ENCODE measurements around the gene AP1AR. TPM values are rescaled to one million over a fixed set of nuclear protein-coding genes. Genes with fewer than 3 reads are reported as not detected.

The AP1AR gene, protein sequence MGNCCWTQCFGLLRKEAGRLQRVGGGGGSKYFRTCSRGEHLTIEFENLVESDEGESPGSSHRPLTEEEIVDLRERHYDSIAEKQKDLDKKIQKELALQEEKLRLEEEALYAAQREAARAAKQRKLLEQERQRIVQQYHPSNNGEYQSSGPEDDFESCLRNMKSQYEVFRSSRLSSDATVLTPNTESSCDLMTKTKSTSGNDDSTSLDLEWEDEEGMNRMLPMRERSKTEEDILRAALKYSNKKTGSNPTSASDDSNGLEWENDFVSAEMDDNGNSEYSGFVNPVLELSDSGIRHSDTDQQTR
- total RNA-seq = 17.2 and 20.7 TPM in 2 replicates

DNA sequence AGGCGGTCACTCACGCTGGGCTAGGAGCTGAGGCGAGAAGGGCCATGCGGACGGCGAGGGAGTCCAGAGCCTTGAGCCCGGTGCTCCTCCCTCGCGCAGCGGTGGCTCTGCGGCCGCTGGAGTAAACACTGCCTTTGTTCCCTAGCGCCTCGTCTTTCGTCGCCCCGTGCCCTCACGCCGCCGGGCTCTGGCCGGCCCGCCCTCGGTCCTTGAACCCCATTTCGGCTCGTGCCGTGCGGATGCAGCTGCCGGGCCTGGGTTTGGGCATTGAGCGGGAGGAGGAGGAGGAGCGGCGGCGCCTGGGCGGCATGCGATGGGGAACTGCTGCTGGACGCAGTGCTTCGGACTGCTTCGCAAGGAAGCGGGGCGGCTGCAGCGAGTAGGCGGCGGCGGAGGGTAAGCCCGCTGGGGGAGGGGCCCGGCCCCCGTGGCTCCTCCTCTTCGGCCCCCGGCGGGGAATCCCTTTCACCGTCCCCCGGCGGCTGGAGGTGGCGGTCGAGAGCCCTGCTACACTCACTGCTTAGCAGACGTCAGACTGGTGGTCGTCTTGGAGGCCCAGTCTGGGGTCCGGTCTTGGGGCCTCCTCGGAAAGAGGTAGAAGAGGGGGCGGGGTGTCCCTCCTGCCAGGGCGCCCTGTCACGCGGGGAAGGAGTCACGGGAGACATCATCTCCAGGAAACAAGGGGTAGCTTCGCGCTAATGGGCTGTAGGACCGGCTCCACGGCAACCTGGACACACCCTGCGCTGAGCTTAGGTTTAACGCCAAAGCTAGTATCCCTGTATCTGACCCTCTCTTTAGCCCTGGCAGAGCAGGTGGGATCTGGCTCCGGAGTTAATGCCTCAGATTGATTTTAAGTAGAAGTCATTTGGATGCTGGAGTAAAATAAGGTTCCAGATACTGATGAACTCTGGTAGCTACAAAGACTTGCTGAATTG lies at the start of gene AP1AR:
Gene AP1AR (plus strand): TSS at position 9 of the 935 bp plus-strand sequence. CDS start 305 bp downstream, at position 314.

GRCh38 chr4:112296949-112297880 lies 65.6 kb downstream of the AP1AR start, which contains the start of gene ALPK1:
ALPK1 (plus strand) TSS chr4:112297369.

Other genes starting within 250 kb of the AP1AR start
- 0.83 and 1.9 TPM in 2 replicates for gene FAM241A, start 86.3 kb upstream of the AP1AR start, total RNA-seq
- 2.6 and 3.6 TPM in 2 replicates for gene TIFA, start 54.1 kb downstream of the AP1AR start, total RNA-seq
- 30.1 and 38.3 TPM in 2 replicates for gene ALPK1, start 65.6 kb downstream of the AP1AR start, total RNA-seq